Ovary (tissue), 9 donors: ENCODE results near the gene MYL12B. TPM values are rescaled to one million over a fixed set of nuclear protein-coding genes. Genes with fewer than 3 reads are reported as not detected.

Source experiments
- DNase-seq, 5 donors: peaks; one replicate each; pipeline ENCODE4 v3.0.0-alpha.2; 2019 to 2020
- H3K27ac ChIP-seq, 2 donors: fragments of 200-600 bp; one replicate each; pipeline versions ENCODE4 v1.5.1 to v1.8.0; 2019 to 2022
- H3K27me3 ChIP-seq: fragments of 200-600 bp; one replicate; pipeline ENCODE4 v1.8.0; 2022
- H3K36me3 ChIP-seq: fragments of 200-600 bp; sonication (generic); one replicate; pipeline ENCODE4 v1.5.1; 2019
- H3K4me1 ChIP-seq: one replicate; pipeline ENCODE4 v1.8.1; 2013; ENCODE audit warnings: mild to moderate bottlenecking, moderate library complexity; ENCODE audit not compliant: insufficient read depth
- H3K4me3 ChIP-seq: fragments of 200-600 bp; sonication (generic); one replicate; pipeline ENCODE4 v1.5.1; 2017
- H3K9me3 ChIP-seq, 2 donors: fragments of 200-600 bp in 1 of 2; sonication (generic) in 1 of 2; one replicate each; pipeline versions ENCODE4 v1.5.1 to v1.8.1; 2013 to 2019; ENCODE audit warnings: mild to moderate bottlenecking in 1 of 2, moderate library complexity in 1 of 2
- CTCF ChIP-seq, 3 donors: fragments of 450-650 bp in 2 of 3; fragments of 200-600 bp in 1 of 3; IDR thresholded peaks; one replicate each; pipeline versions ENCODE4 v1.5.1 to v1.8.0; 2016 to 2022; ENCODE audit warnings: antibody characterized with exemption in 3 of 3, mild to moderate bottlenecking in 1 of 3
- EP300 ChIP-seq: sonication (generic); formaldehyde crosslinking; IDR thresholded peaks from one replicate; pipeline ENCODE4 v1.6.1; 2017; ENCODE audit warnings: antibody characterized with exemption
- POLR2A ChIP-seq: fragments of 450-650 bp; IDR thresholded peaks from one replicate; pipeline ENCODE4 v1.6.1; 2017; ENCODE audit warnings: antibody characterized with exemption, mild to moderate bottlenecking, moderate library complexity
- WGBS, 3 donors: extraction: QIAGEN DNeasy Blood & Tissue Kit in 1 of 3; methylation state at CpG; one replicate each; pipeline versions ENCODE4 v1.1.5 to v1.1.7; 2013 to 2017; 5-methylcytosine and 5-hydroxymethylcytosine counted together
- intact Hi-C, 4 donors: fragments of 100-400 bp; cut with DNase I; formaldehyde crosslinking; loops; one replicate each; pipeline versions ENCODE4 v1.11.0 to v1.15.1; 2022 to 2023
- polyA plus RNA-seq, 2 donors: library from polyadenylated mRNA; stranded (reverse); fragments of 200-250 nt in 1 of 2; fragments of 350-450 nt in 1 of 2; fragmentation: Illumina TruSeq in 1 of 2; extraction: RNeasy Lipid Tissue Mini Kit (QIAGEN cat#74804) in 1 of 2; gene quantifications; one replicate each; pipeline ENCODE4 v1.2.3, GENCODE V29; 2013 to 2014
- total RNA-seq, 7 donors: library from RNA; depleted of rRNA in 2 of 7; stranded (reverse); fragments of >200 nt in 2 of 7; fragmentation: NEBNext Ultra II Directional in 3 of 7; extraction: Animal tissue kit (Norgen Biotek cat#: 25700) in 3 of 7; gene quantifications; one replicate each; pipeline versions ENCODE4 v1.1.0 to v1.2.4, GENCODE V29; 2016 to 2023
- donor health status: DM: no; HTN: no; CAD: no; lungs with moderate emphysema.
- donor health status: DM: no; HTN: no; CAD: no.
- donor health status: Bipolar disorder and iron deficiency.
- donor health status: DM: yes; HTN: yes; CAD: no.
- donor health status: DM: no; HTN: no; CAD: no.
- donor health status: DM: yes; HTN: yes; CAD: no.

Gene MYL12B
- total and polyA plus RNA-seq, 9 donors: 165 to 388 (median 228) TPM

GRCh38 chr18:3254725-3255124 is 7.2 kb upstream of the MYL12B start:
- Histone ChIP-seq H3K36me3 (no peaks in the 10 kb centered on the region), H3K27ac (no peak overlapping the region), H3K4me1 (peaks cover 4% of the 10 kb centered on the region)

GRCh38 chr18:3255611-3256165 is 6.2 kb upstream of the MYL12B start:
- no peaks in the 10 kb centered on the region for H3K27me3 ChIP-seq
- TF ChIP-seq EP300 (no peak), POLR2A (no peak), CTCF (IDR thresholded peaks at IDR 0.05) (no peak)
- intact Hi-C loops: no loop called here
- 62 to 72% (median 70%) methylated on average over 5 of the region's 5 CpGs for WGBS, 3 donors
- H3K27ac ChIP-seq: no peak overlapping the region
- H3K4me1 ChIP-seq: peaks cover 6% of the 10 kb centered on the region
- H3K9me3 ChIP-seq: no peaks in the 10 kb centered on the region
- H3K36me3 ChIP-seq: no peaks in the 10 kb centered on the region
- H3K4me3 ChIP-seq: no peak overlapping the region
- no peak for DNase-seq

More at GRCh38 chr18:3254725-3255124, 7.2 kb upstream of the MYL12B start:
- Histone ChIP-seq H3K4me3 (no peak overlapping the region), H3K27me3 (no peaks in the 10 kb centered on the region), H3K9me3 (no peaks in the 10 kb centered on the region)
- 81 to 86% (median 82%) methylated on average over 4 of the region's 4 CpGs for WGBS, 3 donors
- TF ChIP-seq POLR2A: no peak
- intact Hi-C loops: no loop called here
- DNase-seq: no peak

- Histone ChIP-seq H3K27me3 (no peaks in the 10 kb centered on the region), H3K9me3 (no peaks in the 10 kb centered on the region), H3K4me1 (peaks cover 7% of the 10 kb centered on the region), H3K27ac (no peak overlapping the region), H3K36me3 (no peaks in the 10 kb centered on the region), H3K4me3 (no peak overlapping the region)
- no peak for DNase-seq
- intact Hi-C loops: no loop called here
- TF ChIP-seq EP300 (no peak), CTCF (IDR thresholded peaks at IDR 0.05) (no peak), POLR2A (no peak)
- WGBS, 3 donors: 38 to 44% (median 39%) methylated on average over 5 of the region's 5 CpGs
These were observed 5.0 kb upstream of the MYL12B start for GRCh38 chr18:3256693-3257626.

- 88 to 89% (median 89%) methylated on average over 2 of the region's 2 CpGs for WGBS, 3 donors
- Histone ChIP-seq H3K36me3 (no peaks in the 10 kb centered on the region), H3K27me3 (no peaks in the 10 kb centered on the region), H3K4me1 (peaks cover 5% of the 10 kb centered on the region), H3K27ac (no peak overlapping the region), H3K4me3 (no peak overlapping the region), H3K9me3 (no peaks in the 10 kb centered on the region)
- TF ChIP-seq POLR2A (no peak), EP300 (no peak), CTCF (IDR thresholded peaks at IDR 0.05) (no peak)
- no peak for DNase-seq
- intact Hi-C loops: no loop called here
These were observed 4.3 kb upstream of the MYL12B start for GRCh38 chr18:3257627-3258120.
